ENCODE measurements around the gene M1AP. TPM values are rescaled to one million over a fixed set of nuclear protein-coding genes. Genes with fewer than 3 reads are reported as not detected.

M1AP gene
- total and polyA plus RNA-seq, 2 of the 8 experiments (the other 6 are each of a cell fraction or from before 2014, with no cell fraction given) = 4.8 TPM

DNA sequence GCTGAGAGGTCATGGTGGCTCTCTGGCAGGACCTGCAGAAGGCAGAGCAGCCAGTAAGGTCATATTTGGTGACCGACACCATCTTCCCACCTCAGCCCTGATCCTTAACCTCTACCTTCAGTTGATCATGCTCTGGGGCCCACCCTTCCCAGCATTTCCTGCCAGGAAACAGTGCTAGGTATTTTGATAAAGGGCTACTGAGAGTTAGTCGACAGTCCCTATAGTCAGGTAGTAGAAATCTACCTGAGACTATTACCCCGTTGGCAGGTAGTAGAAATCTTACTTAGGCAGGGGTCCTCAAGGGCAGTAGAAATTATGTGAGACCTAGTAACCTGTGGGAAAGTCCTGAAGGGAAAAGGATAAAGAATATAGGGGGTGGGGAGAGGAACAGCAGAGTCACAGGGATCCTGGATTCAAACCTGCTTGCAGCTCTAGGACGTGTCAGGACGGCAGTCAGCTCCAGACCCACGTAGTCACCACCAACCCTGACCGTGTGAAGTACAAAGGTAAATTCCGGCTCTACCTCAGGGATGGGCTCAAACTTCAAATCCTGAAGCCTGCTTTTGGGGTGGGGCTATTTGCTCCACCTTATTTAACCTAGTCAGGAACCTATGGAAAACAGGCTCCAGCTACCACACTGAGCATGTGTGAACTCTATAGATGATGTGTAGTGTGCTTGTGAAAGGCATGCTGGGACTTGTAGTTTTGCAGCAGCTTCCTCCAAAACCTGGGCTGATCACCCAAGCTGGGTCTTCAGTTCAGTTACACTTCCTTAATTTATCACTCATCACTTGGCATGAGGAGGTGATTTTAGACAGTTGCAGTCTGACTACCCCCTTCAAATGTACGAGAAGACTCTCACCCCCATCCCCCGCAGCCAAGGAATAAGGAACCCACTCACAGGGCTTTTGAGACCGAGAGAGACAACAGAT is 122.1 kb downstream of the M1AP start, which contains the start of gene DQX1:
TSS of gene DQX1 (minus strand) at position 515 of the 932 bp plus-strand sequence. CDS start at position 13, 502 bp downstream.
- no peaks in the 10 kb centered on the region for H3K9me3 ChIP-seq (ENCODE audit: insufficient read depth in 2 of 2, low read depth in 1 of 2, low read length in 1 of 2)
- no peak within 1 kb of the TSS for H4K91ac ChIP-seq (replicated peaks; ENCODE audit: insufficient read length, low read length)
- H3K23me2 ChIP-seq (ENCODE audit: low read depth, low read length) = peaks cover 9% of the 10 kb centered on the region; the same call in 1 of the 2 replicates
- no peak within 1 kb of the TSS for H2AK5ac ChIP-seq (ENCODE audit: low read depth, low read length)
- no peak within 1 kb of the TSS for H3K4me3 ChIP-seq (ENCODE audit: extremely low read depth in 1 of 4, insufficient read depth in 2 of 4, low read depth in 3 of 4, low read length in 4 of 4)
- H3K79me2 ChIP-seq (ENCODE audit: control insufficient read depth in 1 of 2, insufficient read depth in 2 of 2, low read length in 2 of 2) = peaks cover 0 to 18% of the 10 kb centered on the region in 2 experiments; a peak in 2 of 4 replicates
- H2BK5ac ChIP-seq (ENCODE audit: low read depth, low read length) = no peak within 1 kb of the TSS; the same call in 1 of the 2 replicates
- H4K20me1 ChIP-seq (replicated peaks in 1 of 2; ENCODE audit: control insufficient read depth in 1 of 2, insufficient read depth in 2 of 2, low read length in 2 of 2) = peaks cover 3% of the 10 kb centered on the region in 2 experiments
- H3K18ac ChIP-seq (ENCODE audit: extremely low read depth, low read length) = no peak within 1 kb of the TSS
- H3K4me2 ChIP-seq (ENCODE audit: insufficient read depth in 1 of 2, low read depth in 2 of 2, low read length in 2 of 2) = no peak within 1 kb of the TSS
- ChIA-PET POLR2A (ENCODE audit: partially characterized antibody) (interaction anchor here (1.0 to 1.6 kb wide), 9 partner anchors 10 to 43 kb away, joined by 3 to 6 read pairs (median 4); partner anchors contain the start of genes CCDC142, PCGF1, TLX2 and TTC31), CTCF (ENCODE audit: partially characterized antibody) (interaction anchor here (1.0 to 1.7 kb wide), 7 partner anchors 11 to 65 kb away, joined by 3 to 11 read pairs (median 3); no protein-coding TSS in a partner anchor)
- H2AFZ ChIP-seq (ENCODE audit: low read length) = no peak within 1 kb of the TSS
- peaks cover 5 to 18% (median 13%) of the 10 kb centered on the region in 4 experiments; a peak in 6 of 8 replicates for H3K36me3 ChIP-seq (ENCODE audit: control insufficient read depth in 2 of 4, insufficient read depth in 4 of 4, low read length in 3 of 4)
- no peak within 1 kb of the TSS for H3K27ac ChIP-seq (ENCODE audit: low read depth, low read length)
- no peak within 1 kb of the TSS for H3K56ac ChIP-seq (replicated peaks; ENCODE audit: insufficient read length, low read depth, low read length)
- H3K4me1 ChIP-seq (replicated peaks in 1 of 4; ENCODE audit: control insufficient read depth in 3 of 4, insufficient read depth in 4 of 4, low read length in 3 of 4) = peaks cover 3 to 13% (median 6%) of the 10 kb centered on the region in 4 experiments; a peak in 6 of 7 replicates
- FAIRE-seq = peak; percentile 84
- no peak within 1 kb of the TSS for H2BK120ac ChIP-seq (replicated peaks; ENCODE audit: low read depth, low read length)
- H3K4ac ChIP-seq (replicated peaks; ENCODE audit: insufficient read length, low read depth, low read length) = no peak within 1 kb of the TSS
- peaks cover 8% of the 10 kb centered on the region for H3K79me1 ChIP-seq (ENCODE audit: low read depth, low read length)
- no peak within 1 kb of the TSS for H4K5ac ChIP-seq (ENCODE audit: insufficient read length, low read depth, low read length)
- no peak within 1 kb of the TSS for H3K9ac ChIP-seq (replicated peaks in 1 of 4; ENCODE audit: extremely low read depth in 1 of 4, low read depth in 3 of 4, low read length in 3 of 4)
- H3K27me3 ChIP-seq (replicated peaks in 1 of 4; ENCODE audit: control insufficient read depth in 3 of 4, extremely low read depth in 1 of 4, insufficient read depth in 3 of 4, low read length in 3 of 4) = peaks cover 0 to 10% (median 3%) of the 10 kb centered on the region in 4 experiments; a peak in 4 of 7 replicates
- DNase-seq (ENCODE audit: low read depth in 1 of 2, low spot score in 2 of 2) = peak in 1 of 2 experiments; percentile 49
- no peak within 1 kb of the TSS for H2BK12ac ChIP-seq (ENCODE audit: low read depth, low read length)
- H2BK20ac ChIP-seq (ENCODE audit: low read length) = no peak within 1 kb of the TSS
- H3K14ac ChIP-seq (ENCODE audit: insufficient read length) = no peak within 1 kb of the TSS
- WGBS, 2 experiments (ENCODE audit: extremely low coverage in 1 of 2, insufficient coverage in 1 of 2, insufficient read length in 1 of 2, insufficient replicate concordance in 2 of 2, low coverage in 1 of 2, low lambda C conversion rate in 2 of 2, missing lambda C conversion rate in 1 of 2) = 90% methylated on average over 11 of the region's 11 CpGs; no CpG with 5 or more reads in 1 of the 2 experiments
- 0 out of 2 replicates have a peak within 1 kb of the TSS, but pooled peaks have one; percentile 88 for H2BK15ac ChIP-seq (ENCODE audit: low read length)
- H3K23ac ChIP-seq (ENCODE audit: insufficient read length) = no peak within 1 kb of the TSS
- H4K8ac ChIP-seq (ENCODE audit: extremely low read depth, insufficient read depth, low read length) = 0 out of 2 replicates have a peak within 1 kb of the TSS, but pooled peaks have one; percentile 31
- TF ChIP-seq EGR1 (IDR thresholded peaks at IDR 0.05; ENCODE audit: borderline replicate concordance, low read depth, low read length) (no peak), POLR2AphosphoS5 (IDR thresholded peaks at IDR 0.05; ENCODE audit: low read depth, low read length) (peak; percentile 51), SIX5 (IDR thresholded peaks at IDR 0.05; ENCODE audit: low read depth, low read length) (peak; percentile 69), SP1 (IDR thresholded peaks at IDR 0.05; ENCODE audit: low read depth, low read length) (0 out of 2 replicates have a peak, but pooled peaks have one; percentile 14), NRF1 (IDR thresholded peaks at IDR 0.05; ENCODE audit: low read depth, low read length) (no peak), POLR2A (IDR thresholded peaks at IDR 0.05; ENCODE audit: control extremely low read depth in 1 of 2, low read depth in 2 of 2, low read length in 2 of 2) (0 out of 3 replicates have a peak, but pooled peaks of 1 of the 2 experiments have one; percentile 26), CREB1 (IDR thresholded peaks at IDR 0.05) (peak; percentile 64; the same call in 1 of the 2 replicates), TAF1 (IDR thresholded peaks at IDR 0.05; ENCODE audit: low read depth, low read length) (0 out of 2 replicates have a peak, but pooled peaks have one; percentile 5)
